A673 (cell line): ENCODE measurements around the gene ZC3H12C. TPM values are rescaled to one million over a fixed set of nuclear protein-coding genes. Genes with fewer than 3 reads are reported as not detected.

Source experiments
- BruUV-seq: library from RNA; stranded (reverse); fragments of 400-500 nt; replicated peaks from 2 replicates; lab custom pipeline; 2021; lab: Mats Ljungman, UMichigan
- CTCF ChIA-PET: fragments of 300-600 bp; sonication (Branson Sonifier 250); formaldehyde crosslinking; loops from one replicate; lab custom pipeline; 2022; ENCODE audit warnings: antibody characterized with exemption; lab: Charles Lee
- POLR2A ChIA-PET: fragments of 300-600 bp; sonication (Branson Sonifier 250); formaldehyde crosslinking; loops from one replicate; lab custom pipeline; 2022; ENCODE audit warnings: antibody characterized with exemption; ENCODE audit not compliant: low non-redundant PET; lab: Charles Lee
- DNase-seq: peaks from one replicate; pipeline ENCODE4 v3.0.0-alpha.2; 2015; ENCODE audit warnings: low spot score
- H3K27ac ChIP-seq: fragments of 200-600 bp; sonication (generic); 2 replicates; pipeline ENCODE4 v1.5.1; 2016; ENCODE audit warnings: mixed run types, low read depth, mild to moderate bottlenecking, mixed read lengths, antibody characterized with exemption, low read length; ENCODE audit not compliant: poor library complexity, severe bottlenecking
- H3K27me3 ChIP-seq: fragments of 200-600 bp; sonication (generic); replicated peaks from 2 replicates; pipeline ENCODE4 v1.6.1; 2017; ENCODE audit warnings: mixed run types, low read depth, mild to moderate bottlenecking, mixed read lengths, antibody characterized with exemption, low read length; ENCODE audit not compliant: insufficient read depth, poor library complexity
- H3K36me3 ChIP-seq: fragments of 200-600 bp; sonication (generic); 2 replicates; pipeline ENCODE4 v1.6.1; 2016; ENCODE audit warnings: mixed run types, mild to moderate bottlenecking, mixed read lengths, antibody characterized with exemption, low read length; ENCODE audit not compliant: insufficient read depth, poor library complexity, severe bottlenecking
- H3K4me1 ChIP-seq: fragments of 200-600 bp; sonication (generic); 2 replicates; pipeline ENCODE4 v1.6.1; 2017; ENCODE audit warnings: mixed run types, mild to moderate bottlenecking, mixed read lengths, antibody characterized with exemption, low read length; ENCODE audit not compliant: insufficient read depth, poor library complexity, severe bottlenecking
- H3K4me3 ChIP-seq: fragments of 200-600 bp; sonication (generic); 2 replicates; pipeline ENCODE4 v1.5.1; 2016; ENCODE audit warnings: low read depth, mixed run types, mild to moderate bottlenecking, mixed read lengths, low read length; ENCODE audit not compliant: poor library complexity, severe bottlenecking
- H3K9me3 ChIP-seq: fragments of 200-600 bp; sonication (generic); 2 replicates; pipeline ENCODE4 v1.6.1; 2016; ENCODE audit warnings: mixed run types, low read depth, mild to moderate bottlenecking, mixed read lengths, antibody characterized with exemption, low read length; ENCODE audit not compliant: poor library complexity, severe bottlenecking
- CTCF ChIP-seq: fragments of 300-800, 200-600 bp; sonication (generic); conservative IDR thresholded peaks from 2 replicates; pipeline ENCODE4 v1.5.1; 2017; ENCODE audit warnings: low read depth, mild to moderate bottlenecking, antibody characterized with exemption, low read length, moderate library complexity, mixed read lengths
- EZH2 ChIP-seq: fragments of 200-600 bp; sonication (generic); IDR thresholded peaks from 2 replicates; pipeline ENCODE4 v1.6.1; 2017; ENCODE audit warnings: borderline replicate concordance, low read depth, mild to moderate bottlenecking, mixed read lengths, antibody characterized with exemption, low read length; ENCODE audit not compliant: poor library complexity, severe bottlenecking
- intact Hi-C: fragments of 100-400 bp; cut with micrococcal nuclease; formaldehyde crosslinking; loops from one replicate; pipeline ENCODE4 v1.10.0; 2022; ENCODE audit not compliant: unreplicated experiment
- total RNA-seq: library from RNA; stranded (reverse); gene quantifications from 2 replicates; pipeline ENCODE4 v1.2.3, GENCODE V29; 2021

The ZC3H12C gene
- total RNA-seq, 1 experiment from 2014 or later, result 21.7 TPM

GRCh38 chr11:110185121-110185591 is 92.0 kb downstream of the ZC3H12C start:
- Histone ChIP-seq H3K4me3 (no peak overlapping the region), H3K27me3 (no peaks in the 10 kb centered on the region), H3K27ac (no peak overlapping the region), H3K36me3 (no peaks in the 10 kb centered on the region), H3K4me1 (no peaks in the 10 kb centered on the region), H3K9me3 (no peaks in the 10 kb centered on the region)
- BruUV-seq, result no TSS peak
- ChIA-PET CTCF (no interaction called here), POLR2A (no interaction called here)
- intact Hi-C loops, result no loop called here
- no peak for TF ChIP-seq EZH2
- no peak for TF ChIP-seq CTCF
- no peak for DNase-seq

DNA sequence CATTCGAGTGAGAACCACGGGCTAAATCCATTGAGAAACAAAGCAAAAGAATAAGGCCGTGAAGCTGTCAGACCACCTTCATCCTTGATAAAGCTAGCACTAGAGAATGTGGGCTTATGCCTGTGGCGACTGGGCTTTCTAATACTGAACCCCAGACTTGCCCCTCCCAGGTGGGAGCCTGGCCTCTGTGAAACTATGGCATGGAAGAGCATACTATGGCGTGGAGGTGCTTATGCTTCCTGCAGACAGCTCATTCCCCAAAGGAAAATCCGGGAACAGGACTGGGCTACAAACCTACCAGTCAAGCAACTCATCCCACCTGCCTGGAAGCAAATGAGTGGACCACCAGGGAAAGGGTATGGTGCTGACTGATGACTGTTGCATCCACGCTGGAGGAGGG is 92.4 kb downstream of the ZC3H12C start:
- no peak for TF ChIP-seq EZH2
- no peak for TF ChIP-seq CTCF
- Histone ChIP-seq H3K4me3 (no peak overlapping the region), H3K36me3 (no peaks in the 10 kb centered on the region), H3K4me1 (no peaks in the 10 kb centered on the region), H3K27ac (no peak overlapping the region), H3K9me3 (no peaks in the 10 kb centered on the region), H3K27me3 (no peaks in the 10 kb centered on the region)
- ChIA-PET CTCF (no interaction called here), POLR2A (no interaction called here)
- BruUV-seq, result no TSS peak
- intact Hi-C loops, result no loop called here
- DNase-seq, result no peak

DNA sequence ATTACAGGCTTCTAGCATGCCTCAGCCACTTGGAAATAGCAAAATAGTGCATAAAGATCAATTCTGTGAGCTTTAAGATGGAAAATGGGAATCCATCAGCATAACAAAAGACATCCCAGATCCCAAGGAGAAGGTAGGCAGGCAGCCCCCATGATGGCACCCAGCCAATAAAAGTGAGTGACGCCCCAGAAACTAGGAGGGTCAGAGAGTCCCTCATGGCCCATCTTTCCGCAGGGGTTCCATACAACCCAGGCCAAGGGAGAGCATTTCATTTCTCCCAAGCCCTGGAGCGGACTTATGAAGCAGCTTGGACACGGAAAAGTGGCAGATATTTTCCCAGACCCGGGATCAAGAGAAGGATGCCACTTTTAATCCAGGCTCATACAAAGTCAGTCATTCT is 93.3 kb downstream of the ZC3H12C start:
- CTCF ChIA-PET, result no interaction called here
- TF ChIP-seq CTCF (no peak), EZH2 (no peak)
- BruUV-seq, result no TSS peak
- Histone ChIP-seq H3K36me3 (no peaks in the 10 kb centered on the region), H3K4me1 (no peaks in the 10 kb centered on the region), H3K27me3 (no peaks in the 10 kb centered on the region), H3K9me3 (no peaks in the 10 kb centered on the region), H3K4me3 (no peak overlapping the region), H3K27ac (no peak overlapping the region)
- POLR2A ChIA-PET, result no interaction called here
- intact Hi-C loops, result no loop called here
- DNase-seq, result no peak
